Dendritic cell treated with granulocyte-macrophage colony-stimulating factor and Interleukin-4, amounts not matched to agents 40 ng/mL and 50 ng/mL, for 4 days (primary cell): ENCODE results near the gene CAPZB.

Experiments used
- H3K27ac Mint-ChIP-seq: one replicate; pipeline ENCODE4 v1.8.0; 2022; ENCODE audit warnings: mild to moderate bottlenecking, mixed read lengths
- H3K27me3 Mint-ChIP-seq: one replicate; pipeline ENCODE4 v1.8.0; 2022; ENCODE audit warnings: mild to moderate bottlenecking, mixed read lengths
- H3K36me3 Mint-ChIP-seq: one replicate; pipeline ENCODE4 v1.8.0; 2022; ENCODE audit warnings: low read depth, mixed read lengths
- H3K4me1 Mint-ChIP-seq: one replicate; pipeline ENCODE4 v1.8.0; 2022; ENCODE audit warnings: low read depth, mixed read lengths
- H3K4me3 Mint-ChIP-seq: one replicate; pipeline ENCODE4 v1.8.0; 2022; ENCODE audit warnings: mild to moderate bottlenecking, moderate library complexity, mixed read lengths
- H3K9me3 Mint-ChIP-seq: one replicate; pipeline ENCODE4 v1.8.0; 2022; ENCODE audit warnings: mixed read lengths
- intact Hi-C: fragments of 100-400 bp; cut with micrococcal nuclease; formaldehyde crosslinking; loops from one replicate; pipeline ENCODE4 v1.15.0; 2022

Gene CAPZB

DNA sequence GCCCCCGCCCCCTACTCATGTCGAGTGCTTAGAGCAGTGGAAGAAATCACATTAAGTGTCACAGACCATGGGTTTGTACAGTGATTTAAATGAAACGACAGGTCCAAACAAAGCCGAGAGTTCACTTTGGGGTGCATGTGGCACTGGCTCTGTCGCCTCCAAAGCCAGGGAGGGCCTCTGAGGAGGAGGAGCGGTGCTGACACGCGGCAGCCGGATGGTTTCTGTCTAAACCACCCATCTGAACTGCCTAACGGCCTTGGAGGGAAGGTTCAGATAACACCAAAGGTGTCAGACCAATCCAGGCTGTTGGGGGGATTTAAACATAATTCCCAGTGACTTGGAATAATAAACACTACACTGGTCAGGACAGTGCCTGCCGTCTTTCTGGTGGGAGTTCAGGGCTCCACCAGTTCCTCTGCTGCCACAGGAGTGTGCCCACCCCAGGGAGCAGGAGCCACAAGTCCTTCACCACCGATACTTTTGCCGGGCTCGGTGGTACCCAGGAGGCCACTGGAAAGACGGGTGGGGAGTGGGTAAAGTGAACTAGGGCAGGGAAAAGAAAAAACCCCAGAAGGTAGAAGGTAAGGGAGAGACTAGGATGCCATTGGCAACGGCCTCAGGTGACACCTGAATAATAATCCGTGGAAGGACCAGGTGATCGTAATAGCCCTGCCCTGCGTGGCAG, 95.0 kb downstream of the CAPZB start:
- H3K27me3 Mint-ChIP-seq, result no peaks in the 10 kb centered on the region
- no peaks in the 10 kb centered on the region for H3K9me3 Mint-ChIP-seq
- peaks cover 79% of the 10 kb centered on the region for H3K36me3 Mint-ChIP-seq
- H3K4me1 Mint-ChIP-seq, result peaks cover 57% of the 10 kb centered on the region
- intact Hi-C loops, result loop anchor here (2.0 to 5.0 kb wide), 3 partner anchors 87 to 260 kb away; no protein-coding TSS in a partner anchor
- peak overlapping the region; percentile 88 for H3K27ac Mint-ChIP-seq
- H3K4me3 Mint-ChIP-seq, result peak overlapping the region; percentile 60

GRCh38 chr1:19388980-19389379, 96.4 kb downstream of the CAPZB start:
- no peak overlapping the region for H3K4me3 Mint-ChIP-seq
- no peak overlapping the region for H3K27ac Mint-ChIP-seq
- peaks cover 79% of the 10 kb centered on the region for H3K36me3 Mint-ChIP-seq
- H3K4me1 Mint-ChIP-seq, result peaks cover 64% of the 10 kb centered on the region
- no peaks in the 10 kb centered on the region for H3K9me3 Mint-ChIP-seq
- no peaks in the 10 kb centered on the region for H3K27me3 Mint-ChIP-seq
- intact Hi-C loops, result no loop called here

- no peak overlapping the region for H3K4me3 Mint-ChIP-seq
- H3K9me3 Mint-ChIP-seq, result no peaks in the 10 kb centered on the region
- H3K4me1 Mint-ChIP-seq, result peaks cover 45% of the 10 kb centered on the region
- H3K27me3 Mint-ChIP-seq, result no peaks in the 10 kb centered on the region
- H3K27ac Mint-ChIP-seq, result no peak overlapping the region
- peaks cover 92% of the 10 kb centered on the region for H3K36me3 Mint-ChIP-seq
- intact Hi-C loops, result no loop called here
Observed at GRCh38 chr1:19387045-19387467, 98.3 kb downstream of the CAPZB start.

DNA sequence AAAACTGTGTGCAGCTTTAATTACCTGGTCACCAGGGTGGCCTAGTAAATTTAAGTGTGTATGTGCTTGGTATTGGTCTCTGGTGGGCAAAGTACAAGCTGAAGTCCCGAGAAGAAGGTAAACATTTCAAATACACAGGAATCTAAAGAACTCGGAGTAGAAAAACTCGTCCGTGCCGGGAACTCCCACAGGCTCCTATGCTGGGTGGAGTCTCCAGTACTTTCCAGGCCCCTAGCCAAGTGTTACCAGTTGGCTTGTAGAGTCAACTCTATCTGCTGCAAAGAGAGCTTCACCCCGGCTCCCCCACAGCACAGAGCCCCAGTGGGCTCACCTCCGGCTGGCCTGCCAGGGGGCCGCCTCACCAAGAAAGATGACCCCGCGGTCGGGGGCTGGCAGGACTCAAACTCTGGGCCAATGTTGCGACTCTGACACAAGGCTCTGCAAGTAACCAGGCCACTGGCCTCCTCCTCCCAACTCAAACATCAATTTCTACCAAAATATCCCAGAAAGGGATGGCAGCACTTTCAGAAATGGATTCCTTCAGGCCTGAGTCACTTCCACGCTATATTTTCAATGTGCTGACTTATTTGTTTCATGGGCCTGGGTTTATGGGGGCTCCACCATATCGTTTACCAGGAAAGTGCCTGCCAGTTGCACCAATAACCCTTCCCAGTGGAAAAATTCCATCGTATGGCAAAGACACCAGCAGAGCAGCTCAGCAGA, 99.3 kb downstream of the CAPZB start:
- H3K36me3 Mint-ChIP-seq, result peaks cover 97% of the 10 kb centered on the region
- H3K27me3 Mint-ChIP-seq, result no peaks in the 10 kb centered on the region
- intact Hi-C loops, result no loop called here
- H3K4me1 Mint-ChIP-seq, result peaks cover 35% of the 10 kb centered on the region
- no peaks in the 10 kb centered on the region for H3K9me3 Mint-ChIP-seq
- H3K27ac Mint-ChIP-seq, result no peak overlapping the region
- no peak overlapping the region for H3K4me3 Mint-ChIP-seq

GRCh38 chr1:19385221-19385620, 100.1 kb downstream of the CAPZB start:
- Mint-ChIP-seq H3K36me3 (peaks cover 100% of the 10 kb centered on the region), H3K27ac (no peak overlapping the region), H3K4me1 (peaks cover 27% of the 10 kb centered on the region), H3K27me3 (no peaks in the 10 kb centered on the region), H3K9me3 (no peaks in the 10 kb centered on the region), H3K4me3 (no peak overlapping the region)
- intact Hi-C loops, result no loop called here

DNA sequence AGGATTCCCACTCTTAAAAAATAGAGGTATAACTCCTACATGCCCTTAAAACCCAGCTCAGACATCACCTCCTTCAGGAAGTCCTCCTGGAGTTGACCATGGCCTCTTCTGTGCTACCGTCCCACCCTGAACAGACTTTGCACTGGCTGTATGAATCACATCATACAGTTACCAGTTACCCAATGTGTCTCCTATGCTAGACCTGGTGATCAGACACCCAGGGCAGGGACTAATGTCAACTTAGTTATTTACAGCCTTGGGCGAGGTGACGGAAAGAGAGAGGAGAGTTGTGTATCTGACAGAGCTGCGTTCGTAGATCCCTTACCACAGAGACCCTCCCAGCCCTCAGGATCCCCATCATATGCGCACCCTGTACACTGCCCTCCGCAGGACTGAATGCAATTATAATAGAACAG, 100.6 kb downstream of the CAPZB start:
- H3K4me1 Mint-ChIP-seq, result peaks cover 23% of the 10 kb centered on the region
- H3K36me3 Mint-ChIP-seq, result peaks cover 100% of the 10 kb centered on the region
- intact Hi-C loops, result no loop called here
- H3K4me3 Mint-ChIP-seq, result no peak overlapping the region
- H3K27ac Mint-ChIP-seq, result no peak overlapping the region
- H3K9me3 Mint-ChIP-seq, result no peaks in the 10 kb centered on the region
- H3K27me3 Mint-ChIP-seq, result no peaks in the 10 kb centered on the region

DNA sequence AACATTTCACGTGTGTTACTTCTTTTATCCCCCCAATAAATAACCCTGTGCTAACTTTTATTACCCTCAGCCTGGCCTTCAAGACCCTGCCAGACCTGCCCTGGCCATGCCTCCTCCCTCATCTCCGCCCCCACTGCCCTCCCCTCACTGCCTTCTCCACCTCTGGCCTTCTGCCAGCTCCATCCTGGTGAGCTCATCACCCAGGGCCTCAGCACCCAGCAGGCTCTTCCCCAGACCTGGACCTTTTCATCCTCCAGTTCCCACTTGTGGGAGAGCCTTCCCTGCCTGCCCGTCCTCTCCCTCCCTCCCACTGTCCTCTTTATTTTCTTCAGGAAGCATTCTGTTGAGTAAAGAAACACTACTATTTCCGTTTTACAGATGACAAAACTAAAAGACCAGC, 101.2 kb downstream of the CAPZB start:
- H3K4me3 Mint-ChIP-seq, result no peak overlapping the region
- H3K27ac Mint-ChIP-seq, result peak overlapping the region; percentile 38
- intact Hi-C loops, result no loop called here
- no peaks in the 10 kb centered on the region for H3K27me3 Mint-ChIP-seq
- H3K9me3 Mint-ChIP-seq, result no peaks in the 10 kb centered on the region
- H3K4me1 Mint-ChIP-seq, result peaks cover 17% of the 10 kb centered on the region
- H3K36me3 Mint-ChIP-seq, result peaks cover 100% of the 10 kb centered on the region

DNA sequence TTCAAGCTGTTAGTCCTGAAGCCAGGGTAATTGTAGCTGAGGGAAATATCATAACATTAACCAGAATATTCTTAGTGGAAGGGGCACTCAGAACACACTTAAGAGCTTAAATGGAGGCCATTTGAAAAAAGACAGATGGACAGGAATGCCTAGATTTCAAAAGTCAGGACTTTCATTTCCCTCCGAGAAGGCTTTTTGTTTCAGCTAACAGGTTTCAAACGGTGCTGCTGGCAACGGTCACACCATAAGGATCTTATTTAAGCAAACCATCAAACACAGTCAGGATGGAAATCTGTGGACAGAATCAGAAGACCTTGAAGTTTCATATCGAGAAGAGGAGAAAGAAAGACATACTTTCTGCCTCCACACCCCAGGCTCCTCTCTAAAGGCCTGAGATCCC, 103.1 kb downstream of the CAPZB start:
- intact Hi-C loops, result no loop called here
- Mint-ChIP-seq H3K27ac (no peak overlapping the region), H3K9me3 (no peaks in the 10 kb centered on the region), H3K27me3 (no peaks in the 10 kb centered on the region), H3K36me3 (peaks cover 100% of the 10 kb centered on the region), H3K4me3 (no peak overlapping the region), H3K4me1 (peaks cover 21% of the 10 kb centered on the region)

- peaks cover 99% of the 10 kb centered on the region for H3K36me3 Mint-ChIP-seq
Observed at GRCh38 chr1:19381261-19381660, 104.1 kb downstream of the CAPZB start.

DNA sequence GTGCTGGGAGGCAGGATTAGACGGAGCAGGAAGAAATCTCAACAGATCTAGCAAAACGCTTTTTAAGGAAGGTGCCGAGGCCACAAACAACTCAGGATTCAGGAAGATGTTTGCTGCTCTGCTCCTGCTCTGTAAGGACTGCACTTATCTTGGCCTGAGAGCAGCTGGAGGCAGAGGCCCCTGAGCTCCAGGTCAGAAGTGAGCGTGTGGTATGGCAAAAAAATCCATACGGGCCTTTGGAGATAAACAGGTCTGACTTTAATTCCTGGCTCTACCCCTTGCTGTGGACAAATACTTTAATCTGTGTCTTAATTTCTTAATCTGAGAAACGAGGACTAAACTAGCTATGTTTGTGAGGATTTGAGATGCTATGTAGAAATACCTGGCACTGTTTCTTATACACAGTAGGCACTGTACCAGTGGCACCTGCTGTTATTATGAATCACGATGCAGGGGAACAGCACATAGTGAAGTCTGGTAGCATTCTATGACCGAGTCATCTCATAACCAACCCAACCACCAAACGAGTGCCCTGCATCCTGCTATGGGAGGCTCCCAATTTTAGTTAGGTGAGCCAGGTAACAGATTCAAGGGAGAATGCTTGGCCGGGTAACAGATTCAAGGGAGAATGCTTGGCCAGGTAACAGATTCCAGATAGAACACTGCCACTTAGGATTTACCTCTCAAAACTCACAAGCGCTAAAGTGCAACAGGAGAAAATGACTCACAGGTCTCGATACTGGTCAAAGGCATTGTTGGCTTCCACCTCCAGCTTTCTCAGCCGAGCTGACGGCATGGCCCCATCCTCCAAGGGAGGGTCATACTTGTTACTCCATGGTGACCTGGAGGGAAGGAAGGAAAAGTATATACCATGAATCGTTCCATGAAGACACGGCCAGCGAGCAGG, 107.3 kb downstream of the CAPZB start:
- H3K36me3 Mint-ChIP-seq, result peaks cover 96% of the 10 kb centered on the region
- H3K9me3 Mint-ChIP-seq, result no peaks in the 10 kb centered on the region
- no peak overlapping the region for H3K4me3 Mint-ChIP-seq
- peaks cover 27% of the 10 kb centered on the region for H3K4me1 Mint-ChIP-seq
- intact Hi-C loops, result no loop called here
- no peaks in the 10 kb centered on the region for H3K27me3 Mint-ChIP-seq
- no peak overlapping the region for H3K27ac Mint-ChIP-seq

More at GRCh38 chr1:19381261-19381660, 104.1 kb downstream of the CAPZB start:
- intact Hi-C loops, result no loop called here
- no peak overlapping the region for H3K4me3 Mint-ChIP-seq
- H3K9me3 Mint-ChIP-seq, result no peaks in the 10 kb centered on the region
- H3K27ac Mint-ChIP-seq, result no peak overlapping the region
- H3K4me1 Mint-ChIP-seq, result peaks cover 22% of the 10 kb centered on the region
- no peaks in the 10 kb centered on the region for H3K27me3 Mint-ChIP-seq

DNA sequence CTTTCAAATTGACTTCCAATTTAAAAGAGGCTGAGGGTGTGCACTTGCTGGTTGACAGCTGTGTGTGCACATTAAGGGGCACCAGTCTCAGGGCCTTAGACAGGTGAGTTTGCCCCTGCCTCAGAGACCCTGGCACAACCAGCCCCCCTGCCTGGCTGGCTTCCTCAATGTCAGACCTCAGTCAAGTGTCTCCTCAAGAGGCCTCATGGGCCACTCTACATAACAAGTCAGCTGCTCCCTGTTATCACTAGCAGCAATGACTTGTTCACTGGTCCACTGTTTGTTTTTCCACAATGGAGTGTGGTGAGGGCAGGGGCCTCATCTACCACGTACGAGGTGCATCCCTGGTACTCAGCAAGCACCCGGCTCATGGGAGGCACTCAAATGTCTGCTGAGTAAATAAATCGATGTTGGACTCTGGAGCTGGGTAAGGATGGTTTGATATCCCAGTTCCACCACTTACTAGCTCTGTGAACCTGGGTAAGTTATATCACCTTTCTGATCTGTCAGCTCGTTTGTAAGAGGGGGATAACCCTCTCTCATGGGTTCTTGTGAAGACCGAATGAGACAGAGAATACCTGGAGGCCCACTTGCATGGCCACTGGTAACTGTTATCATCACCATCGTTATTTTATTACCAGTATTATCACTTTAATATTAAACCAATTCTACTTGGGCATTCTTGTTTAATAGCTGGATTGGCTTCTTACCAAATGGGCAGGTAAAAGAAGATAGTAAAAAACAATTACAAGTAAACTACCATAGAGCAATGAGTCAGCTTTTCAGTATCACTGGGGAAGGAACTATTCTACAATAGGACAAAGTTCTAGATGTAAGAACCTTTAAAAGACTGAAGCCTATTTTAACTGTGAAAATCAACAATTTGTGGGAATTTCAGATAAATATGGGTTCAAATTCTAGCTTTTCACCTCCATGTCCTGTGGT, 108.6 kb downstream of the CAPZB start:
- peaks cover 96% of the 10 kb centered on the region for H3K36me3 Mint-ChIP-seq
- intact Hi-C loops, result no loop called here
- H3K4me3 Mint-ChIP-seq, result no peak overlapping the region
- H3K27ac Mint-ChIP-seq, result peak overlapping the region; percentile 45
- H3K9me3 Mint-ChIP-seq, result no peaks in the 10 kb centered on the region
- no peaks in the 10 kb centered on the region for H3K27me3 Mint-ChIP-seq
- peaks cover 36% of the 10 kb centered on the region for H3K4me1 Mint-ChIP-seq

- intact Hi-C loops, result no loop called here
- Mint-ChIP-seq H3K4me3 (no peak overlapping the region), H3K27me3 (no peaks in the 10 kb centered on the region), H3K27ac (peak overlapping the region; percentile 45), H3K9me3 (no peaks in the 10 kb centered on the region), H3K36me3 (peaks cover 96% of the 10 kb centered on the region), H3K4me1 (peaks cover 44% of the 10 kb centered on the region)
Observed at GRCh38 chr1:19375631-19376400, 109.5 kb downstream of the CAPZB start.
